NCI-H1105 (cell line): Measurements from ENCODE around the gene XAGE1A.
"Not testable (repeated sequence)": the region's sequence is repeated elsewhere in the genome, so short reads cannot be mapped to it uniquely, and the experiment has no call there.

Source experiments
- DNase-seq: peaks from one replicate; lab custom pipeline; 2025; lab: John Stamatoyannopoulos, UW

XAGE1A gene

GRCh38 chrX:52495545-52496418 lies at the start of gene XAGE1A:
Gene XAGE1A, plus strand, starts transcription at chrX:52495808. Its CDS starts 1,554 bp downstream, at chrX:52497362.
- not testable (repeated sequence) for DNase-seq

- not testable (repeated sequence) for DNase-seq
These were observed 43.6 kb upstream of the XAGE1A start for GRCh38 chrX:52452031-52452430.

- not testable (repeated sequence) for DNase-seq
These were observed 24.3 kb upstream of the XAGE1A start for GRCh38 chrX:52471301-52471700.

GRCh38 chrX:52496419-52496772 lies 788 bp downstream of the XAGE1A start:
- not testable (repeated sequence) for DNase-seq

- DNase-seq = not testable (repeated sequence)
These were observed 5.8 kb downstream of the XAGE1A start for GRCh38 chrX:52501362-52501761.

- no peak for DNase-seq
These were observed 8.9 kb downstream of the XAGE1A start for GRCh38 chrX:52504551-52504950.

GRCh38 chrX:52507331-52507730 lies 11.7 kb downstream of the XAGE1A start:
- no peak for DNase-seq

- no peak for DNase-seq
These were observed 14.3 kb downstream of the XAGE1A start for GRCh38 chrX:52509916-52510315.

GRCh38 chrX:52511126-52511525 lies 15.5 kb downstream of the XAGE1A start:
- DNase-seq = not testable (repeated sequence)

GRCh38 chrX:52516110-52516986 lies 20.7 kb downstream of the XAGE1A start:
- not testable (repeated sequence) for DNase-seq

GRCh38 chrX:52516987-52517325 lies 21.3 kb downstream of the XAGE1A start, which contains the start of gene XAGE1B:
Gene XAGE1B, minus strand, starts transcription at chrX:52517063. Its CDS starts 1,536 bp downstream, at chrX:52515527.
- DNase-seq = not testable (repeated sequence)

- not testable (repeated sequence) for DNase-seq
These were observed 45.4 kb downstream of the XAGE1A start for GRCh38 chrX:52541051-52541450.

- DNase-seq = no peak
These were observed 46.7 kb downstream of the XAGE1A start for GRCh38 chrX:52542311-52542710.

- no peak for DNase-seq
These were observed 48.7 kb downstream of the XAGE1A start for GRCh38 chrX:52544147-52544840.

GRCh38 chrX:52548769-52549168 lies 53.2 kb downstream of the XAGE1A start:
- DNase-seq = not testable (repeated sequence)
